Posterior cingulate gyrus (tissue), 11 donors: ENCODE measurements around the gene WNK2.
"Not testable (repeated sequence)": the region's sequence is repeated elsewhere in the genome, so short reads cannot be mapped to it uniquely, and the experiment has no call there.

Experiments used
- DNase-seq, 10 donors: peaks; one replicate each; pipeline versions ENCODE4 v3.0.0 to v3.0.0-alpha.2; 2020 to 2021; ENCODE audit warnings: mixed read lengths in 3 of 10
- intact Hi-C: fragments of 100-400 bp; cut with DNase I; formaldehyde crosslinking; loops from one replicate; pipeline ENCODE4 v1.15.1; 2023

Gene WNK2

DNA sequence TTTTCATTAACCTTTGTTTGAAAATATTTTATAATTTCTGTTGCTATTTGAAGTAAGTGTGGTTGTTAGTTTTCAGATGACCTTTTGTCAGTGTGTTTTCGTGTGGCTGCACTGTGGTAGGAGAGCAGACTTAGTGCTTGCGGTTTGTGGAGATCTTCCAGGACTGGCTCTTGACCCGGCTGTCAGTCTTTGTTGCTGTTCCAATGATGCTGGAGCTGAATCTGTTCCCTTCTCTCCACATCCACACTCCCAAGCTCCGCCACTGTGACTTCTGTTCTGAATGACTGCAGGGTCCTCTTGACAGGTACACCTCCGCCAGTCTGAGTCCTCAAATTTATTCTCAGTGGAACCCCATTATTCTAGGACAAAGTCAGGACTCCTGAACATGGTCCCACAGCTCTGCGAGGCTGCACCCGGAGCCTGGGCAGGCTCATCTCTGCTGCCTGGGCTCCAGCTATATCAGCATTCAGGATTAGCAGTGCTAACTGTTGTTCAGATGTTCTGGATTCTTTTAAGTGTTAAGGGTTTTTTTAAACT lies 126.0 kb downstream of the WNK2 start:
- intact Hi-C loops = loop anchor here (5.0 kb wide), 1 partner anchor 353 kb away; no protein-coding TSS in a partner anchor

DNA sequence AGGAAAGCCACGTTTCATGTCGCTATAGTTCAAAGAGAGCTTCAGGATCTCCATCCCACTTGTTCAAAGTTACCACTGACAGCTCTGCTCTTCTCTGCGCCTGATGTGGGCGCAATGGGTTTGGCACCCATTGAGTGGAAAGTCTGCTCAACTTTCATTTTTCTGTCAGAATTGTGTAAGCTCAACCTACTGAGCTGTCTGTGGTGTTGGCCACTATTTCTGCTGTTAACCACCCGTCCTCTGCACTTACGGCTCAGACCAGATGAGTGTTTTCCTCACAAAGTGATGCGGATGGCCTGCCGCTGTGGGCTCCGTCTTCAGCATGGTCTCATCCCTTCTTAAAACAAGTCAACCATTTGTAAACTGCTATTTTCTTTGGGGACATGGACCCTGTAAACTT lies 131.2 kb downstream of the WNK2 start:
- intact Hi-C loops = no loop called here
- peak in 1 of 10 donors; percentile 37 for DNase-seq

More for the DNA sequence above, 126.0 kb downstream of the WNK2 start:
- peak in 1 of 10 donors; percentile 8 for DNase-seq

DNA sequence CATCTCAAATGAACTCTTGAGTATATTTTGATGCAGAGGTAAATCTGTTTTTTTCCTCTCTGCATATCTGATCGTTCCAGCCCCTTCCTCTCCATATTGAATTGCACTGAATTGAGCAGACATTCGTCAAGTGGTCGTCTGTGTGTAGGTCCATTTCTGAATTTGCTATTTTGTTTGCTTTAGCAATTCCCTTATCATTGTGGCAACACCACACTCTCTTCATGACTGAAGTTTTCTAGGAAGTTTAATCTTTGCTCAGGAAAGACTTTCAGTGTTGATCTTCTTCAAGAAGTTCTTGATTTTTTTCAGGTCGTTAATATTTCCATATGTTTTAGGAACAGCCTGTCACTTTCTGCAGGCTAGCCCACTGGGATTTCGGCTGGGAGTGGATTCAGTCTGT lies 132.0 kb downstream of the WNK2 start:
- intact Hi-C loops = no loop called here
- no peak for DNase-seq

DNA sequence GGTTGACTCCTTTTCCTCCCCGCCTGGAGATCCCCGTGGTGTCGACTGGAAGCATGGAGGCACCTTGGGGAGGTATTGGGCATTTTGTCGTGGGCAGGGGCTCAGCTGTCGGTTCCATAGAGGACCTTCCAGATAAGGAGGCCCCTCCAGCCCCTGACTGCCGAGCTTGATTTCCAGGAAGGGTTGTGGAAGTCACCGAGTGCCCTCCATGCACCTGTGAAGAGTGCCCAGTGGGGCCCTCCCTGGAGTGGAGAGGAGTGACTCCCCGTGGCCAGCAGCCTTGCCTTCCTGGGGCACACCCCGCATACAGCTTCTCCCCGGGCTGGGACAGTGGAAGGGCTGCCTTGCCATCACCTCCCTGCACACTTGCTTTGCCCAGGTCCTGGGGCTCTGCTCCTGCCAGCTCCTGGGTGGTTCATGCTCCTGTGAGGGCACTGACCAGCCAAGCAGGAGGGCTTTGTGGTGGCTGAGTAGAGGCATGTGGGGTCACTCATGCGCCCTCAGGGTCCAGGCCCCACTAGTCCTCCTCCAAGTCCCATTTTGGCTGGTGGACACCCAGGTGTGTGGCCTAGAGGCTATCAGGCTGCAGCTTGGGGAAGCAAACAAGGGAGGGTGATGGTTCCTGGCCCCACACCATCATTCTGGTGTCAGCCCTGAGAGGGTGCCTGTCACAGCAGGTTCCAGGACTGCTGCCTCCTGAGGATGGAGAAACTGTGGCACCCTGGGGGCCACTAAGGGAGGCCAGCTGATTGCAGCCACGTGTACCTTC lies 133.0 kb downstream of the WNK2 start:
- intact Hi-C loops = no loop called here
- DNase-seq = peak in 1 of 10 donors; percentile 67

DNA sequence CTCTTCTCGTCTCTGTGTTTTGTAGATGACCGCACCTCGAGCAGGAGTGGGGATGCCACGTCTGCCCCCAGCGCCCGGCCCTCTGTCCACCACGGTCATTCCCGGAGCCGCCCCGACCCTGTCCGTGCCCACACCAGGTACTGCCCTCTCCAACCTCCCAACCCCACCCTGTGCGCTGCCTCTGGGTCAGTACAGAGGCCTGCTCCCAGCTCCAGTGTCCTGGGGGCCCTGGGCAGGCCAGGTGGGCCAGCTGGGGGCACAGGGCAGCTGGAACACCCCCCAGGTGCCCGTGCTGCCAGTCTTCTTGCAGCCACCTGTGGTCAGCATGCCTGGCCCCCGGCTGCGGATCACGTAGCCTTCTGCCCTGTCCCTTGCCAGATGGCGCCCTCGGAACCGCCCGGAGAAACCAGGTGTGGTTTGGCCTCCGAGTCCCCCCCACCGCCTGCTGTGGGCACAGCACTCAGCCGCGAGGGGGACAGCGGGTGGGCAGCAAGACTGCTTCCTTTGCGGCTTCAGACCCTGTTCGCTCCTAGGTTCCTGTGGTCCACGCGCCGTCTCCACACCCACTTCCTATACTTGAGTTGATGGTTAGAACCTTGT lies 133.7 kb downstream of the WNK2 start:
- intact Hi-C loops = no loop called here
- peak in 1 of 10 donors; percentile 79 for DNase-seq

DNA sequence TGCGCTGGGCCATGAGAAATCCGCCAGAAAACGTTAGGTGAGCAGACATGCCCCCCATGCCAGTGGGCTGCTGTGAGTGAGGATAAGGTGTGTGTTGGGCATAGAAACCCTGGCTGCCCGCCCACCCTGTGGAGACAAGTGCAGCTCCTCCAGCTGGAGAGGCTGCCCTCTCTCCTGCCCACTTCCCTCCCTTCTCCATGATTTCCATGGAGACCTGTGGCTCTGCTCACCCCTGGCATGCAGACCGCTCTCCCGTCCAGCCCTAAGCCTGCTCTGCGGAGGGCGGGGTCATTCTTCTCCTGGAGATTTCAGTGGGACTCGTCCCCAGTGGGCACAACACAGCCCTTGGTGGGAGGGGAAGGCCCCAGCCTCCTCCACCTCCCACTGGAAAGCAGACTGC lies 134.5 kb downstream of the WNK2 start:
- intact Hi-C loops = no loop called here
- DNase-seq = peak in 1 of 10 donors; percentile 49

DNA sequence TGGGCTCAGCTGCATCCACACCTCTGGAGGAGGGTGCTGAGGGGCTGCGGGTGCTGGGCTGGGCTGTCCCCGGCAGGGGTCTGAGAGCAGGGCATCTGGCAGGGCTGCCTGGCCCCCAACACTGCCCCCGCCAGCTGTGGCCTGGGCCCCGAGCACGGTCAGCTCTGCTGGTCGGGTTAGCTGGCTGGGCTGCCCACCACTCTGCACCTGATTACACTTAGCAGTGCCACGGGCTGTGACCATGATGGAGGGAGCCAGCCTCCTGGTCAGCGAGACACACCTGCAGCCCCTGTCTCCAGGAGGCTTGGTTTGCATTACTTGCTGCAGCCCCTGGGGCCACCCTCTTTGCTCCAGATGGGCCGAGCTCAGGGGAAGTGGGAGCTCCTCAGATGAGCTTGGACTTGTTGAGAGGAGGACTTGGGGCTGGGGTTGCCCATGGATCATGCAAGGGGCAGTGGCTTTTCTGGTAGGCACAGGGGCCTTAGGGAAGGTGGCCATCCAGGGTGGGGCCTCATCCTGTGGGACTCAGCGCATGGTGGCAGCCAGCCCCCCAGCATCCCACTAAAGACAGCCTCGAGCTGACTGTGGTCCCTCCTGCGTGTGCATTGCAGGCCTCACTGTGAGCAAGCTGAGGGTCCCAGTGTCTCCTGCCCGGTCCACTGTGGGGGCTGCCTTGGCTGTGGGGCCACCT lies 135.5 kb downstream of the WNK2 start:
- DNase-seq = peak in 1 of 10 donors; percentile 81
- intact Hi-C loops = no loop called here

DNA sequence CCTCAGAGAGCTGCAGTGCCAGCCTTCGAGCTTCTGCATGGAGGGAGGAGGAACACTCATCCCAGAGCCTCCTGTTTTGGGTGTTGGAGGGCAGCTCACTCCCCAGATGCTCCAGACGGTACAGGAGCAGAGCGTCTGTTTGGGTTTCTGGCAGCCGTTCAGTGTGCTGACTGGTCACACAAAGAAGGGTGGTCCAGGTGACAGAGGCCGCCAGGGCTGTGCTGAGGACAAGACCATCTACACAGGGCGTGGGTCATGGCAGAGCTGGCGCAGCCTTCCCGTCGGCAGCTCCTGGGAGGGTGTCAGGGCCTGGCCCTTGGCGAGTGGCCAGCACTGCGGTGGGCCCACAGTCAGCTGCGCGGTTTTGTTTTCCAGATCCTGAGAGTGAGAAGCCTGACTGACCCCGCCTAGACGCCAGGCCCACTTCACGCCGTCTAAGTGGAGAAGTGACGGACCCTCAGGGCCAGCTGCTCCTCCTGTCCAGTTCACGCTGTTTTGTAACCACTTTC lies 136.1 kb downstream of the WNK2 start:
- intact Hi-C loops = no loop called here
- DNase-seq = peak in 1 of 10 donors; percentile 82

DNA sequence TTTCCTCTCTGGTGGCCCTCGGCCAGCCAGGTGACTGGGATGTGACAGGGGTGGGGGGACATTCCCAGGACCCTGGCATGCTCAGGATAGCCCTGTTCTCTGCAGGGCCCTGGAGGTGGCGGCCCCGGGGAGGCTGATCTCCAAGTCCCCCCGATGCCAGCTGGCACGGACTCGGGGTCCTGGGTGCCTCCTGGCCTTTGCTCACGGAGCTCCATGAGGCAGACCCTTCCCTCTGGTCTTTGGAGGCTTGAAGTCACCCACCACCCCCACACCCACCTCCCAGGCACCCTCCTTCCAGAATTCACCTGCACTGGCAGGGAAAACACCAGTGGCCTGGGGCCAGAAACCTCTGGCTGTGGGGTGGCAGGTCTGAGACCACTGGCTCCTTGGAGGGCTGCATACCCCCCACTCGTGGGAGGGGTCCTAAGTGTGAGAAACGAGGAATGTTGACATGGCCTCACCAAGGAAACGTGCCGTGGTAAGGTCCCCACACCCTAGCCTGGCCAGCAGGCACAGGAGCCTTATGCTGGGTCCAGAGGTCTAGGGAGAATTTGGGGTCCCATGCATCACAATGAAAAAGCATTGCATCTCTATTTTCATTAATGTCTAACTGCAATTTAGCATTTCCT lies 136.8 kb downstream of the WNK2 start:
- intact Hi-C loops = no loop called here
- no peak for DNase-seq

DNA sequence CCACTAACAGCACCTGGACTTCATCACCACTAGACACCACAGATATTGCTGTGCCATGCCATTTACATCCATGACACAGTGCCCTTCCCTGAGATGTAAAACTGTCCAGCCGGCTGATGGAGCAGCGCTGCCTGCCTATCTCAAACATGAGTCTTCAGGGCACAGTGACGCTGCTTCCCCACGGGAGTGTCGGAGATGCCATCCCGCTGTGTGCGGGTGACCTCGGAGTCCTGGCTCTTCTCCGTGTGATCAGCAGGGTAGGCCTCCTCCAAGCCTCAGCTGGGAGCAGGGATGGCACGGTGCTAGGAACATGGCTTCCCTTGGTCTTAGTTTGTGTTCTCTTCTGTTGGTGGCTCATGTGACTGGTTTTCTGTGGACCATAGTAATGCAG lies 137.3 kb downstream of the WNK2 start:
- no peak for DNase-seq
- intact Hi-C loops = no loop called here

DNA sequence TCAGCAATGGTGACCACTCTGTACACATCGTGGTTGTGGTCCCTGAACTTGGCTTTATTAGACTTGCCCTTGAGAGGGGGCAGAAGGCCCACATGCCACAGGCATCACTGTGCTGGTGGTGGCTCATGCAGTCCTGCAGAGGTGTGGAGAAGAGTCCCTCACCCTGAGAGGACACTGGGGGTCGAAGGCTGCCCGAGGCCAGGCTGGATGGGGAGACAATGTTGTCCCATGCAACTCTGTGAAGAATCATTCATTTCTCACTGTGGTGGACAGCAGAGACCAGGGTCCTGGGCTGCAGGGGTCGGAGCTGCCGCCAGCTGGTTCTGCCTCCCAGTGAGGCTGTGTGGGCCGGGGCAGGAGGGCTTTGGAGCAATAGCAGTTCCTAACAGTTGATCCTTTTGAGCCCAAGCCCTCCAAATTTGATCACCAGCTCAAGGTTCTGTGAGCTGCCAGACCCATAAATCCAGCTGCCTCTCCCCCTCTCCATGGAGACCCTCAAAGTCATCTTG lies 139.6 kb downstream of the WNK2 start:
- intact Hi-C loops, DNase-seq: not testable (repeated sequence)

DNA sequence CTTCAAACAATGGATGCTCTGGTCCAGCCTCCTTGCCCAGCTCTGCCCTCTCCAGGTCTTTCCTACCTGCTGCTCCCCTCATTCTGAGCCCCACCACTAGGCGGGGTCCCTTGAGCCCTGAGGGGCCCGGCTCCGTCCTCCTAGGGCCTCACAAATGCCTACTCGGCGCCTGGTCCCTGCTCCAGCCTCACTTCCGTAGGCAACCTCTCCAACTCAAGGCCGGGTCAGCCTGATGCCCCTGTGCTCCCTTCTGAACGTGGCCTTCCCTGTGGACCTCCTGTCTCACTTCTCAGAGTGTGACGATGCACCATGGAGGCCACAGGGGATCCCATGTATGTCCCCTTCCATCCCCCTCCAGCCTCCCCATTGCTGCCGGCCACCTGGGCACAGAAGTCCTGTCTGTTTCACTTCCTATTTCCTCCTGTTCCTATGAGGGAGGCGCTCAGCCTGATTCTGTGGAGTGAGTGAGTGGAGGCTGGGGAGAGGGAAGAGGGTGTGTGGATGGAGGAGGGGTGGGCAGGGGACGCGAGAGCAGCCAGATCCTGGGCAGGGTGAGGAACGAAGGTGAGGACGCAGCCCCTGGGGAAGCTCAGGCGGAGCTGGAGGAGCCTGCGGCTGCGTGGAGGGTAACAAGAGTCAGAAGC lies 140.4 kb downstream of the WNK2 start:
- intact Hi-C loops = no loop called here

DNA sequence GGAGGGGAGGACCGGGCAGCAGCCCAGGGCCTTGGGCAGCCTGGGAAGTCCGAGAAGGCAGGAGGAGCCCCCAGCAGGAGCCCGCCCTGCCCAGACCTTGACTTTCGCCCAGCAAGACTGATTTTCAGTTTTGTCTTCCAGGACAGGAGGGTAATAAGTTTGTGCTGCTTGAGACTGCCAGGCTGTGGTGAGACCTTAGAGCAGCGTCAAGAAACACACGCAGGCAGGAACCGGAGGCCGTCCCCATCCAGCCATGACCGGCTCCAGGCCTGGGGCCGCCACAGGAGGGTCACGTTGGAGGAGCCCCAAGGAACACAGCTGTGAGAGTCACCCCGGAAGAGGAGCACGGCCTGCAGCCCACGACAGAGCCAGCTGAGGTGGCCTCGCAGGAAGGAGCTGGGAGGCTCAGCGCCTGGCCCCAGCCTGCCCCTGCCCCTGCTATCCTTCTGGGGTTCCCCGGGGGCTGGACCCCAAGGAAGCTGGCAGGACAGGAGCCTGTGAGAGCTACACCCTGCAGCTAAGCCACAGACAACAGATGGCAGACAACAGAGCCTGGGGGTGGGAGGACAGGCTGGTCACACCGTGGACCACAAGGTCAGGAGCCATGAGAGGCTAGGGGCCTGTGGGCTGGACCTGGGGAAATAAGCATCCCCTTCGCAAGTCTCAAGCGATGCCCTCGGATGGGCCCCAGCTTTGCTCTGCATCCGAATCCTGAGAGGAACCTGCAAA lies 141.5 kb downstream of the WNK2 start:
- DNase-seq = no peak
- intact Hi-C loops = no loop called here

More for the DNA sequence above, 140.4 kb downstream of the WNK2 start:
- no peak for DNase-seq

DNA sequence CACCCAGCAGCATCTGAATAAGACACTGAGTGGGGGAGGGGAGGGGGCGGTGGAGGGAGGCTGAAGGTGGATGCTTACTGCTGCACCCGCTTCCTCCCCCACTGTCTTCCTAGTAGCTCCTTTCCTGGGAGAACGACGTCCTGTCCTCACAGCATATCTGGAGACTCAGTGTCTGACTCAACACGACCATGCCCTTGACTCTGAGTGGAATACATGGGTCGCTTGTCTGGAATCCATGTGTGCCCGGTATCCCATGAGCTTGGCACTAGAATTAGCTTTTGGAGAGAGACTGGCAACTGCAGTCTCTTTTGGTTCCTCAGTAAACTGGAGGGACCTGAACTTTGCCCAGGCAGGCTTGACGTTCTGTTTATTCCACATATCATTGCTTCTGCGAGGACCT lies 142.1 kb downstream of the WNK2 start:
- intact Hi-C loops = no loop called here

DNA sequence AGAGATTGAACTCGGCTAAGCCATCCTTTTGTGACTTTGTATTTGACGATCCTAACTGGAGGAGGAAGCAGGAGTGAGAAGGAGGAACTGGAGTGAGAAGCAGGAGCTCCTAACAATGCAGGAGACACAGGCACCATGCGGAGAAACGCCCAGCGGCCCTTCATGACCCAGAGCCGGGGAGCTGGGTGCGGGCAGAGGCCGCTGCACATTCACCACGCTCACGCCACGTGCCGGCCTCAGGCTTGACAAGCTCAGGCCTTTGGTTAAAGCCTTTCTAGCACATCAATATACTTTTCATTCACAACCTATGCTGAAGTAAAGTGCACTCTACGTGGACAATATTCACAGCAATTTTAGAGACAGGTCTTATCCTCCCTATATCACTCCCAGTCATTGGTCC lies 142.7 kb downstream of the WNK2 start:
- no peak for DNase-seq
- intact Hi-C loops = no loop called here

More for the DNA sequence above, 142.1 kb downstream of the WNK2 start:
- no peak for DNase-seq

DNA sequence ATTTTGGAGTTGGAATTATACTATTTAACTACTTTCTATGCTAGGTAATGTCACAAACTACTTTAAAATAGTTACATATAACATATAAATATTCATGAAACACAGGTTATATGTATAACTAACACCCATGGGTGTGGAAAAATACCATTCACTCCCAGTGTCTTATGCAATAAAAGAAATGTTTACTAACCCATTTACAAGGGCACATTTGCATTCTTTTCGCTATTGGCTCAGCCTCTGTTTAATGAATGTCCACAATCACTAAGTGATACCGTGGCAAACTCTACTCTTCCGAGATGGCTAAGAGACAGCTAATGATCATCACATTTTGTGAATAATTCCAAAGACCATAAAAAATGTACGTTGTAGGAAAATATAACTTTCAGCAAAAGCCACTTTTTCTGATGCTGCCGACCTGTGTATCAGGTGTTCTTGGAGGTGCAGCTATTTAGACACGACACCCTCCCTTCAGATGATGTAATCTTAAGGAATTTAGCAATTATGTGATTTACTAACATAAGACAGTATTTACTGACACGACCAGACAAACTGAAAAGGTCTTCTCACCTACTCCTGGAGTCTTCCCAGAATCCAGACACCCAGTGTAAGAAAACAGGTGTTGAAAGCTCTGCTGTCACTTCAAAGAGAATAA lies 145.8 kb downstream of the WNK2 start:
- intact Hi-C loops = no loop called here

DNA sequence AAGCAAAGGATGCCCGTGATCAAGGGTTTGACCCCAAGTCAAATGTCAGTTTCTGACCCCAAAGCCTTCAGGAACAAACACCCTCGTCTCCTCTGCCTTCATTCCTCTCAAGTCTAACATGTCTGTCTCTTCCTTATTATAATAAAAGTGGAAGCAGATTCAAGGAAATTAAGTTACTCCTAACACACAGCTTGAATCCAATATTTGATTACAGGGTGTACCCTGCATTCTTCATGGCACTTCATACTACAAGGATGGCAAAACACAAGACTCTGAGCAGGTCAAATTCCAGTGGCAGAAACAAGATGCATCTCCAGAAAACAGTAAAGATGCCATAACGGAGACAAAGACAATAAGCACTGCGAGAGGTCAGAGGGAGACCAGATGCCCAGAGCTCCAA lies 148.4 kb downstream of the WNK2 start:
- intact Hi-C loops = no loop called here
- DNase-seq = no peak

More for the DNA sequence above, 145.8 kb downstream of the WNK2 start:
- no peak for DNase-seq

DNA sequence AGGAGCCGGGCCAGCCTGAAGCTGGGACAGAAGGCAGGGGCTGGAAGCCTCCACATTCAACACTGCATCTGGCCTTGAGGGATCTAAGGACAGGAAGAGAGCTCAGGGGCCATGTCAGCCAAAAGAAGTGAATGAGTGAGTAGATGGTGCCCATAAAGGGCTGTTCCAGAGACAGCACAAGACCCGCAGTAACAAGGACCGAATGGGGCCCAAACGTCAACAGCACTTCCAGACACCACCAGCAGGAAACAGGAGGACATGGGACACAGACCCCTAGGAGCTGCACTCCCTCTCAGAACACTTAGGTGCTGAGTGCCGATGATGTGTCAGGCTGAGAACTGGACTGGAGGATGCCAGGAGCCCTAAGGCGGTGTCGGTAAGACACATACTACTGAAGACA lies 152.8 kb downstream of the WNK2 start:
- intact Hi-C loops = no loop called here
- no peak for DNase-seq

DNA sequence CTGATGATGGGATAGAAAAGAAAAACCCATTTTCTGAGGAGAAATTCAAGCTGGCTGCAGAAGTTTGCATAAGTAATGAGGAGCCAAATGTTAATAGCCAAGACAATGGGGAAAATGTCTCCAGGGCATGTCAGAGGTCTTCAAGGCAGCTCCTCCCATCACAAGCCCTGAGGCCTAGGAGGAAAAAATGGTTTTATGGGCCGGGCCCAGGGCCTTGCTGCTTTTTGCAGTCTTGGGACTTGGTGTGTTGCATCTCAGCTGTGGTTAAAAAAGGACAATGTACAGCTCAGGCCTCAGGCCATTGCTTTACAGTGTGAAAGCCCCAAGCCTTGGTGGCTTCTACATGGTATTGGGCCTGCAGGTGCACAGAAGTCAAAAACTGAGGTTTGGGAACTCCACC lies 154.3 kb downstream of the WNK2 start:
- intact Hi-C loops, DNase-seq: not testable (repeated sequence)
